DOHH2 (cell line): ENCODE measurements around the gene NASP.

Experiments used
- CTCF ChIP-seq: fragments of 200-600 bp; sonication (generic); IDR thresholded peaks from one replicate; pipeline ENCODE4 v1.5.1; 2014; ENCODE audit warnings: antibody characterized with exemption, mild to moderate bottlenecking, low read depth, low read length; ENCODE audit not compliant: poor library complexity, severe bottlenecking
- EZH2phosphoT487 ChIP-seq: fragments of 200-600 bp; sonication (generic); IDR thresholded peaks from 2 replicates; pipeline ENCODE4 v1.6.1; 2017; ENCODE audit warnings: borderline replicate concordance, mild to moderate bottlenecking, antibody characterized with exemption, low read length, moderate library complexity, mixed read lengths

GRCh38 chr1:45612941-45613579, 29.2 kb downstream of the NASP start:
- TF ChIP-seq CTCF, result no peak
- TF ChIP-seq EZH2phosphoT487, result no peak
